Measurements from ENCODE around the gene DYSF. TPM values are rescaled to one million over a fixed set of nuclear protein-coding genes. Genes with fewer than 3 reads are reported as not detected.

DYSF gene
- total RNA-seq, 1 experiment from 2014 or later = 2.2 TPM

DNA sequence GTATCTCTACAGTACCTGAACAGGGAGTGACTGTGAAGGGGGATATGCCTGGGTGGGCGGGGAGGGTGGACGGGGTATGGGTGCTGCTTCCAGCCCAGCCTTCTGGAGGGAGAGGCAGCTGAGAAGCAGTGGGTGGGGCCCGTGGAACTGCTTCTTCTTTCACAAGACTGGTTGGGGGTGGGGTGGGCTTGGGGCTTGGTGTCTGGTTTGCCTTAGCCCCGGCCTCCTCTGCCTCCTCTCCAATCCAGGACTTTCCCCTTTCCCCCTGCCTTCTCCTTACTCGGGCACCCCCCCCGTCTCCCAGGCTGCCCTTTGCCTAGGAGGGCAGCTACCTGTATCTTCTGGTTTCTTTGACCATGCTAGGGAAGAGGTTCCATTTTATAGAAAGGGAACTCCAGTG, 233.4 kb downstream of the DYSF start:
- ChIA-PET CTCF (no interaction called here), POLR2A (interaction anchor here (0.6 kb wide), 1 partner anchor 1071 kb away, joined by 3 read pairs; no protein-coding TSS in a partner anchor)
- Histone ChIP-seq H3K27me3 (replicated peaks; ENCODE audit: control insufficient read depth, insufficient read depth, low read length) (no peaks in the 10 kb centered on the region), H3K4me3 (ENCODE audit: low read depth, low read length) (no peak overlapping the region), H3K9me3 (no peaks in the 10 kb centered on the region), H3K4me1 (no peaks in the 10 kb centered on the region), H3K36me3 (ENCODE audit: control insufficient read depth, insufficient read depth, low read length) (no peaks in the 10 kb centered on the region)
- intact Hi-C loops (cut with micrococcal nuclease; ENCODE audit: unreplicated experiment) = loop anchor here (5.0 kb wide), 1 partner anchor 111 kb away; no protein-coding TSS in a partner anchor
- no TSS peak for BruUV-seq (replicated peaks)
- DNase-seq = peak in 1 of 2 experiments; percentile 13
- Mint-ChIP-seq H3K27me3 (ENCODE audit: insufficient read depth, unreplicated experiment) (peaks cover 6% of the 10 kb centered on the region), H3K27ac (ENCODE audit: unreplicated experiment) (no peak overlapping the region), H3K4me1 (ENCODE audit: low read depth, unreplicated experiment) (no peaks in the 10 kb centered on the region), H3K36me3 (ENCODE audit: insufficient read depth, unreplicated experiment) (no peaks in the 10 kb centered on the region), H3K9me3 (ENCODE audit: unreplicated experiment) (no peaks in the 10 kb centered on the region), H3K4me3 (ENCODE audit: unreplicated experiment) (no peak overlapping the region)
- TF ChIP-seq, protein P1, sequence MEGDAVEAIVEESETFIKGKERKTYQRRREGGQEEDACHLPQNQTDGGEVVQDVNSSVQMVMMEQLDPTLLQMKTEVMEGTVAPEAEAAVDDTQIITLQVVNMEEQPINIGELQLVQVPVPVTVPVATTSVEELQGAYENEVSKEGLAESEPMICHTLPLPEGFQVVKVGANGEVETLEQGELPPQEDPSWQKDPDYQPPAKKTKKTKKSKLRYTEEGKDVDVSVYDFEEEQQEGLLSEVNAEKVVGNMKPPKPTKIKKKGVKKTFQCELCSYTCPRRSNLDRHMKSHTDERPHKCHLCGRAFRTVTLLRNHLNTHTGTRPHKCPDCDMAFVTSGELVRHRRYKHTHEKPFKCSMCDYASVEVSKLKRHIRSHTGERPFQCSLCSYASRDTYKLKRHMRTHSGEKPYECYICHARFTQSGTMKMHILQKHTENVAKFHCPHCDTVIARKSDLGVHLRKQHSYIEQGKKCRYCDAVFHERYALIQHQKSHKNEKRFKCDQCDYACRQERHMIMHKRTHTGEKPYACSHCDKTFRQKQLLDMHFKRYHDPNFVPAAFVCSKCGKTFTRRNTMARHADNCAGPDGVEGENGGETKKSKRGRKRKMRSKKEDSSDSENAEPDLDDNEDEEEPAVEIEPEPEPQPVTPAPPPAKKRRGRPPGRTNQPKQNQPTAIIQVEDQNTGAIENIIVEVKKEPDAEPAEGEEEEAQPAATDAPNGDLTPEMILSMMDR (IDR thresholded peaks at IDR 0.05; ENCODE audit: insufficient read depth in 1 of 2, low read depth in 1 of 2, low read length in 1 of 2, severe bottlenecking in 1 of 2, unreplicated experiment in 1 of 2) = no peak

GRCh38 chr2:71687412-71687811, 234.1 kb downstream of the DYSF start:
- BruUV-seq (replicated peaks) = no TSS peak
- Histone ChIP-seq H3K36me3 (ENCODE audit: control insufficient read depth, insufficient read depth, low read length) (no peaks in the 10 kb centered on the region), H3K4me3 (ENCODE audit: low read depth, low read length) (no peak overlapping the region), H3K27me3 (replicated peaks; ENCODE audit: control insufficient read depth, insufficient read depth, low read length) (no peaks in the 10 kb centered on the region), H3K9me3 (no peaks in the 10 kb centered on the region), H3K4me1 (no peaks in the 10 kb centered on the region)
- H3K9me3 Mint-ChIP-seq (ENCODE audit: unreplicated experiment) = no peaks in the 10 kb centered on the region
- no peak overlapping the region for H3K4me3 Mint-ChIP-seq (ENCODE audit: unreplicated experiment)
- no peak for DNase-seq
- no peak overlapping the region for H3K27ac Mint-ChIP-seq (ENCODE audit: unreplicated experiment)
- H3K36me3 Mint-ChIP-seq (ENCODE audit: insufficient read depth, unreplicated experiment) = no peaks in the 10 kb centered on the region
- CTCF ChIA-PET = no interaction called here
- no peaks in the 10 kb centered on the region for H3K4me1 Mint-ChIP-seq (ENCODE audit: low read depth, unreplicated experiment)
- POLR2A ChIA-PET = no interaction called here
- TF ChIP-seq, protein P1 (IDR thresholded peaks at IDR 0.05; ENCODE audit: insufficient read depth in 1 of 2, low read depth in 1 of 2, low read length in 1 of 2, severe bottlenecking in 1 of 2, unreplicated experiment in 1 of 2) = no peak
- peaks cover 6% of the 10 kb centered on the region for H3K27me3 Mint-ChIP-seq (ENCODE audit: insufficient read depth, unreplicated experiment)
- intact Hi-C loops (cut with micrococcal nuclease; ENCODE audit: unreplicated experiment) = loop anchor here (5.0 kb wide), 1 partner anchor 110 kb away; no protein-coding TSS in a partner anchor

GRCh38 chr2:71688530-71688929, 235.2 kb downstream of the DYSF start:
- Mint-ChIP-seq H3K27me3 (ENCODE audit: insufficient read depth, unreplicated experiment) (peaks cover 6% of the 10 kb centered on the region), H3K9me3 (ENCODE audit: unreplicated experiment) (no peaks in the 10 kb centered on the region), H3K36me3 (ENCODE audit: insufficient read depth, unreplicated experiment) (no peaks in the 10 kb centered on the region), H3K4me3 (ENCODE audit: unreplicated experiment) (no peak overlapping the region), H3K4me1 (ENCODE audit: low read depth, unreplicated experiment) (no peaks in the 10 kb centered on the region), H3K27ac (ENCODE audit: unreplicated experiment) (no peak overlapping the region)
- Histone ChIP-seq H3K27me3 (replicated peaks; ENCODE audit: control insufficient read depth, insufficient read depth, low read length) (no peaks in the 10 kb centered on the region), H3K4me1 (no peaks in the 10 kb centered on the region), H3K9me3 (no peaks in the 10 kb centered on the region), H3K36me3 (ENCODE audit: control insufficient read depth, insufficient read depth, low read length) (no peaks in the 10 kb centered on the region), H3K4me3 (ENCODE audit: low read depth, low read length) (no peak overlapping the region)
- no TSS peak for BruUV-seq (replicated peaks)
- DNase-seq = no peak
- ChIA-PET POLR2A (no interaction called here), CTCF (no interaction called here)
- TF ChIP-seq, protein P1 (IDR thresholded peaks at IDR 0.05; ENCODE audit: insufficient read depth in 1 of 2, low read depth in 1 of 2, low read length in 1 of 2, severe bottlenecking in 1 of 2, unreplicated experiment in 1 of 2) = no peak
- intact Hi-C loops (cut with micrococcal nuclease; ENCODE audit: unreplicated experiment) = loop anchor here (5.0 kb wide), 1 partner anchor 109 kb away; no protein-coding TSS in a partner anchor

All from Caco-2 (cell line).